DOHH2 (cell line): Measurements from ENCODE around the gene NIPAL3.

ENCODE experiments used
- H3F3A ChIP-seq: fragments of 200-600 bp; sonication (generic), shearing (Covaris generic); 2 replicates; pipeline ENCODE4 v1.6.0; 2016; ENCODE audit warnings: antibody characterized with exemption, mild to moderate bottlenecking; ENCODE audit not compliant: control insufficient read depth, insufficient read depth
- H3K27ac ChIP-seq: fragments of 200-600 bp; sonication (generic); 2 replicates; pipeline ENCODE4 v1.5.1; 2014; ENCODE audit warnings: low read depth, mild to moderate bottlenecking, low read length, moderate library complexity
- H3K27me3 ChIP-seq: fragments of 200-600 bp; sonication (generic); 2 replicates; pipeline ENCODE4 v1.6.1; 2014; ENCODE audit warnings: mild to moderate bottlenecking, low read length, mixed read lengths; ENCODE audit not compliant: control insufficient read depth
- H3K36me3 ChIP-seq: fragments of 200-600 bp; sonication (generic); 2 replicates; pipeline ENCODE4 v1.6.1; 2014; ENCODE audit warnings: mild to moderate bottlenecking, low read length, moderate library complexity, mixed read lengths; ENCODE audit not compliant: control insufficient read depth
- H3K4me1 ChIP-seq: fragments of 200-600 bp; sonication (generic); 2 replicates; pipeline ENCODE4 v1.6.1; 2014; ENCODE audit warnings: mild to moderate bottlenecking, low read length, mixed read lengths; ENCODE audit not compliant: control insufficient read depth
- H3K4me2 ChIP-seq: fragments of 200-600 bp; sonication (generic); 2 replicates; pipeline ENCODE4 v1.6.0; 2014; ENCODE audit warnings: mild to moderate bottlenecking, low read length, moderate library complexity
- H3K4me3 ChIP-seq: fragments of 200-600 bp; sonication (generic); 2 replicates; pipeline ENCODE4 v1.5.1; 2014; ENCODE audit warnings: mild to moderate bottlenecking, low read length, mixed read lengths
- H3K79me2 ChIP-seq: fragments of 200-600 bp; sonication (generic); 2 replicates; pipeline ENCODE4 v1.6.1; 2014; ENCODE audit warnings: mild to moderate bottlenecking, low read length, mixed read lengths; ENCODE audit not compliant: control insufficient read depth
- H3K9me2 ChIP-seq: fragments of 200-600 bp; sonication (generic); replicated peaks from 2 replicates; pipeline ENCODE4 v1.6.1; 2014; ENCODE audit warnings: mild to moderate bottlenecking, low read length, mixed read lengths; ENCODE audit not compliant: control insufficient read depth
- H3K9me3 ChIP-seq: fragments of 200-600 bp; sonication (generic); 2 replicates; pipeline ENCODE4 v1.6.1; 2014; ENCODE audit warnings: antibody characterized with exemption, low read length, mixed read lengths; ENCODE audit not compliant: control insufficient read depth, insufficient read depth
- H4K20me1 ChIP-seq: fragments of 200-600 bp; sonication (generic); 2 replicates; pipeline ENCODE4 v1.6.0; 2014; ENCODE audit warnings: low read depth, mild to moderate bottlenecking, antibody characterized with exemption, low read length, moderate library complexity; ENCODE audit not compliant: control insufficient read depth, insufficient read depth
- CTCF ChIP-seq: fragments of 200-600 bp; sonication (generic); IDR thresholded peaks from one replicate; pipeline ENCODE4 v1.5.1; 2014; ENCODE audit warnings: antibody characterized with exemption, mild to moderate bottlenecking, low read depth, low read length; ENCODE audit not compliant: poor library complexity, severe bottlenecking
- EZH2phosphoT487 ChIP-seq: fragments of 200-600 bp; sonication (generic); IDR thresholded peaks from 2 replicates; pipeline ENCODE4 v1.6.1; 2017; ENCODE audit warnings: borderline replicate concordance, mild to moderate bottlenecking, antibody characterized with exemption, low read length, moderate library complexity, mixed read lengths

The NIPAL3 gene

GRCh38 chr1:24502065-24502708 is 86.6 kb downstream of the NIPAL3 start:
- no peaks in the 10 kb centered on the region for H3K27me3 ChIP-seq
- H3K9me3 ChIP-seq, result no peaks in the 10 kb centered on the region
- no peaks in the 10 kb centered on the region for H4K20me1 ChIP-seq
- H3F3A ChIP-seq, result peaks cover 5% of the 10 kb centered on the region; the same call in 1 of the 2 replicates
- peak overlapping the region; percentile 86 for H3K4me2 ChIP-seq
- H3K27ac ChIP-seq, result peak overlapping the region; percentile 65
- H3K79me2 ChIP-seq, result peaks cover 27% of the 10 kb centered on the region
- peak overlapping the region; percentile 78 for H3K4me3 ChIP-seq
- H3K4me1 ChIP-seq, result peaks cover 49% of the 10 kb centered on the region
- peaks cover under 1% of the 10 kb centered on the region; the same call in 1 of the 2 replicates for H3K36me3 ChIP-seq
- H3K9me2 ChIP-seq, result no peaks in the 10 kb centered on the region
- TF ChIP-seq CTCF, result no peak
- TF ChIP-seq EZH2phosphoT487, result no peak

- Histone ChIP-seq H3K9me3 (no peaks in the 10 kb centered on the region), H3K27ac (peak within 1 kb of the TSS; percentile 65), H3K4me1 (peaks cover 50% of the 10 kb centered on the region), H3K36me3 (peaks cover 3% of the 10 kb centered on the region; the same call in 1 of the 2 replicates), H4K20me1 (no peaks in the 10 kb centered on the region), H3K27me3 (no peaks in the 10 kb centered on the region), H3F3A (peaks cover 5% of the 10 kb centered on the region; the same call in 1 of the 2 replicates), H3K4me3 (peak within 1 kb of the TSS; percentile 80), H3K9me2 (no peaks in the 10 kb centered on the region), H3K4me2 (peak within 1 kb of the TSS; percentile 88), H3K79me2 (peaks cover 31% of the 10 kb centered on the region)
- TF ChIP-seq EZH2phosphoT487, result no peak
- no peak for TF ChIP-seq CTCF
Observed at GRCh38 chr1:24502709-24503058, 87.1 kb downstream of the NIPAL3 start, which contains the start of gene RCAN3. Gene RCAN3 (plus strand): TSS chr1:24502836. CDS start chr1:24514373, 11,537 bp downstream.

GRCh38 chr1:24503059-24503751 is 87.6 kb downstream of the NIPAL3 start:
- Histone ChIP-seq H3K79me2 (peaks cover 31% of the 10 kb centered on the region), H4K20me1 (no peaks in the 10 kb centered on the region; the same call in 1 of the 2 replicates), H3K27me3 (no peaks in the 10 kb centered on the region), H3K9me3 (no peaks in the 10 kb centered on the region), H3K27ac (no peak overlapping the region), H3K9me2 (no peaks in the 10 kb centered on the region), H3K4me2 (peak overlapping the region; percentile 88), H3K4me3 (peak overlapping the region; percentile 80), H3K36me3 (peaks cover 3% of the 10 kb centered on the region; the same call in 1 of the 2 replicates), H3K4me1 (peaks cover 50% of the 10 kb centered on the region), H3F3A (peaks cover 5% of the 10 kb centered on the region; the same call in 1 of the 2 replicates)
- no peak for TF ChIP-seq CTCF
- no peak for TF ChIP-seq EZH2phosphoT487
